Left ventricle myocardium inferior (tissue), 1 donor: Measurements from ENCODE around the gene PLA2G2E. TPM values are rescaled to one million over a fixed set of nuclear protein-coding genes. Genes with fewer than 3 reads are reported as not detected.

Experiments used
- DNase-seq: peaks from one replicate; pipeline ENCODE4 v3.0.0-alpha.2; 2020
- H3K27ac ChIP-seq: fragments of 200-600 bp; replicated peaks from 2 replicates; pipeline ENCODE4 v1.8.0; 2021
- H3K27me3 ChIP-seq: fragments of 200-600 bp; 2 replicates; pipeline ENCODE4 v1.8.0; 2021; ENCODE audit warnings: low read depth
- H3K36me3 ChIP-seq: fragments of 200-600 bp; 2 replicates; pipeline ENCODE4 v1.8.0; 2021
- H3K4me1 ChIP-seq: fragments of 200-600 bp; 2 replicates; pipeline ENCODE4 v1.8.0; 2021
- H3K4me3 ChIP-seq: fragments of 200-600 bp; 2 replicates; pipeline ENCODE4 v1.8.0; 2021; ENCODE audit warnings: mild to moderate bottlenecking, moderate library complexity
- H3K9me3 ChIP-seq: fragments of 200-600 bp; replicated peaks from 2 replicates; pipeline ENCODE4 v1.8.0; 2021
- CTCF ChIP-seq: fragments of 200-600 bp; IDR thresholded peaks from 2 replicates; pipeline ENCODE4 v1.8.0; 2021; ENCODE audit warnings: antibody characterized with exemption, mild to moderate bottlenecking, borderline replicate concordance
- intact Hi-C: fragments of 100-400 bp; cut with micrococcal nuclease; formaldehyde crosslinking; loops from one replicate; pipeline ENCODE4 v1.11.0; 2022
- total RNA-seq: library from RNA; stranded (reverse); fragmentation: NEBNext Ultra II Directional; extraction: Animal tissue kit (Norgen Biotek cat#: 25700); gene quantifications from one replicate; pipeline ENCODE4 v1.2.1, GENCODE V29; 2021
- donor health status: DM: no; HTN: yes; CAD: no; lungs with severe emphysema.

PLA2G2E gene
- total RNA-seq, 1 donor from 2014 or later, result not detected

- peaks cover 5% of the 10 kb centered on the region for H3K9me3 ChIP-seq
- DNase-seq, result no peak
- TF ChIP-seq CTCF, result no peak
- intact Hi-C loops, result no loop called here
- no peak overlapping the region for H3K4me3 ChIP-seq
- H3K27ac ChIP-seq, result no peak overlapping the region
- no peaks in the 10 kb centered on the region for H3K4me1 ChIP-seq
- no peaks in the 10 kb centered on the region for H3K36me3 ChIP-seq
- H3K27me3 ChIP-seq, result peaks cover 89% of the 10 kb centered on the region
These were observed 25.6 kb upstream of the PLA2G2E start for GRCh38 chr1:19949016-19949415.

DNA sequence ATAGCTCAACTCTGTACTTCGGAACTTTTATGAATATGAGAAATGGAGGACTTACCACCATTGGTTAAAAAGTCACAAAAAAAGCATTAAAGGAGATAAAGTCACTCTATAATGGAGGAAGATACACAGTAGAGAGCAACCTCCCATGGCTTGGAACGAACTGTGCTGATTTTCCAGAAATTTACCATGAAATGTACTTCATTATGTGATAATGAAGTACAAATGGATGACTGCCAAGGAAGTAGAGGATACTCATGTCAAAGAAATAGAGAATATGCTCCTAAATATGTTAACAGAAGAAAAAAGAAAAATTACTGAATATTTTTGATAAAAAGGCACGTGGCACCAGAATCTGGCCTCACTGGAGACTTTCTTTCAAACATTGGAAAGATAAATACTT is 23.6 kb upstream of the PLA2G2E start:
- Histone ChIP-seq H3K36me3 (no peaks in the 10 kb centered on the region), H3K27ac (no peak overlapping the region), H3K4me1 (no peaks in the 10 kb centered on the region), H3K9me3 (no peaks in the 10 kb centered on the region), H3K27me3 (peaks cover 72% of the 10 kb centered on the region), H3K4me3 (no peak overlapping the region)
- intact Hi-C loops, result no loop called here
- DNase-seq, result no peak
- no peak for TF ChIP-seq CTCF

- TF ChIP-seq CTCF, result no peak
- intact Hi-C loops, result no loop called here
- Histone ChIP-seq H3K9me3 (no peaks in the 10 kb centered on the region), H3K27me3 (peaks cover 66% of the 10 kb centered on the region), H3K36me3 (no peaks in the 10 kb centered on the region), H3K4me1 (no peaks in the 10 kb centered on the region), H3K4me3 (no peak overlapping the region), H3K27ac (no peak overlapping the region)
- DNase-seq, result no peak
These were observed 22.9 kb upstream of the PLA2G2E start for GRCh38 chr1:19946331-19946751.

- no peaks in the 10 kb centered on the region for H3K36me3 ChIP-seq
- DNase-seq, result no peak
- TF ChIP-seq CTCF, result no peak
- no peaks in the 10 kb centered on the region for H3K9me3 ChIP-seq
- H3K27ac ChIP-seq, result no peak overlapping the region
- peaks cover 62% of the 10 kb centered on the region for H3K27me3 ChIP-seq
- no peak overlapping the region for H3K4me3 ChIP-seq
- intact Hi-C loops, result no loop called here
- H3K4me1 ChIP-seq, result no peaks in the 10 kb centered on the region
These were observed 22.5 kb upstream of the PLA2G2E start for GRCh38 chr1:19945914-19946313.

DNA sequence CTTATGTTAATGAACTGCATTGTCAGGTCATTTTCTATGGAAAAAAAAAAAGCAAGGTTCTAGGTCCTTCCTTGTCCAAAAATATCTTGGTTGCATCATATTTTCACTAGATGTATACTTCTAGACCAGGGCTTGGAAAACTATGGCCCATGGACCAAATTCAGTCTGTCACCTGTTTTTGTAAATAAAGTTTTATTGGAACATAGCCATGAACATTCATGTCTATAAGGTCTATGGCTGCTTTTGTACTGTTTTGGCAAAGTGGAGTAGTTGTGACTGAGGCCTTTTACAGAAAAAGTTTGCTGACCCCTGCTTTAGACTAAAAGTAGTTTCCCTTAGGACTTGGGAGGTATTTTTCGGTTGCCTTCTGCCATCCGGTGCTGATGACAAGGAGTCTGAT is 19.2 kb upstream of the PLA2G2E start:
- no peaks in the 10 kb centered on the region for H3K36me3 ChIP-seq
- no peaks in the 10 kb centered on the region for H3K9me3 ChIP-seq
- no peaks in the 10 kb centered on the region for H3K4me1 ChIP-seq
- intact Hi-C loops, result no loop called here
- no peak overlapping the region for H3K27ac ChIP-seq
- TF ChIP-seq CTCF, result no peak
- no peak overlapping the region for H3K4me3 ChIP-seq
- peaks cover 31% of the 10 kb centered on the region for H3K27me3 ChIP-seq
- DNase-seq, result no peak

DNA sequence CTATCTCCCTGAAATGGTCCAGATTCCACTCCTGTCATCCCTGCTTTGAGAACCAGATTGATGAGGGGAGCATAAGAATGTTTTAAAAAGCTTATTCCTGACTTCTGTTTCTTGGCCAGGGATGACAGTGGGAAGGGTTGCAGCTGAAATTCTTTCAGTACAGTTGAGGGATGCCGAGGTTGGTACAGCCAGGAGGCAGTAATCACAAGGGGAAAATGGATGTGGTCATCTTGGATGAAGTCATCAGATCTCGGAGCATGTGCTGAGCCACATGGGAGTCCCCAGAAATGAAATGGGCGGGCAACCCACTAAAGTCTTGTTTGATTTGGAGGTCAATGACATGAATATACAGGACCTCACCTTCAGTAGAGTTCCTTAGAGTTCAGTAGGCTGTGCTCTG is 18.7 kb upstream of the PLA2G2E start:
- DNase-seq, result no peak
- H3K9me3 ChIP-seq, result no peaks in the 10 kb centered on the region
- H3K4me3 ChIP-seq, result no peak overlapping the region
- H3K27ac ChIP-seq, result no peak overlapping the region
- peaks cover 26% of the 10 kb centered on the region for H3K27me3 ChIP-seq
- intact Hi-C loops, result no loop called here
- no peaks in the 10 kb centered on the region for H3K36me3 ChIP-seq
- no peak for TF ChIP-seq CTCF
- no peaks in the 10 kb centered on the region for H3K4me1 ChIP-seq
